Activated CD4-positive, alpha-beta T cell treated with anti-CD3 and anti-CD28 coated beads for 48 hours (primary cell): ENCODE data around the gene RFTN1.

Experiments used
- DNase-seq: peaks from one replicate; pipeline ENCODE4 v3.0.0-alpha.2; 2020

Gene RFTN1

GRCh38 chr3:16400106-16400931, 113.2 kb downstream of the RFTN1 start:
- DNase-seq = no peak

- no peak for DNase-seq
These were observed 114.0 kb downstream of the RFTN1 start for GRCh38 chr3:16399473-16399872.

GRCh38 chr3:16398648-16399047, 114.9 kb downstream of the RFTN1 start:
- DNase-seq = no peak

- no peak for DNase-seq
These were observed 117.3 kb downstream of the RFTN1 start for GRCh38 chr3:16396202-16396601.

- DNase-seq = no peak
These were observed 118.3 kb downstream of the RFTN1 start for GRCh38 chr3:16395212-16395611.

GRCh38 chr3:16394639-16395038, 118.9 kb downstream of the RFTN1 start:
- no peak for DNase-seq

- no peak for DNase-seq
These were observed 120.8 kb downstream of the RFTN1 start for GRCh38 chr3:16392717-16393116.

GRCh38 chr3:16392065-16392464, 121.4 kb downstream of the RFTN1 start:
- no peak for DNase-seq

- no peak for DNase-seq
These were observed 122.9 kb downstream of the RFTN1 start for GRCh38 chr3:16390581-16390980.

- DNase-seq = no peak
These were observed 124.6 kb downstream of the RFTN1 start for GRCh38 chr3:16388850-16389441.

- DNase-seq = no peak
These were observed 126.9 kb downstream of the RFTN1 start for GRCh38 chr3:16386561-16386960.

GRCh38 chr3:16385151-16385550, 128.3 kb downstream of the RFTN1 start:
- no peak for DNase-seq

GRCh38 chr3:16383864-16384263, 129.6 kb downstream of the RFTN1 start:
- no peak for DNase-seq

GRCh38 chr3:16382845-16383244, 130.7 kb downstream of the RFTN1 start:
- no peak for DNase-seq

- DNase-seq = no peak
These were observed 132.1 kb downstream of the RFTN1 start for GRCh38 chr3:16381426-16381825.

GRCh38 chr3:16380421-16380820, 133.1 kb downstream of the RFTN1 start:
- no peak for DNase-seq

- no peak for DNase-seq
These were observed 133.7 kb downstream of the RFTN1 start for GRCh38 chr3:16379838-16380237.

GRCh38 chr3:16378920-16379319, 134.6 kb downstream of the RFTN1 start:
- DNase-seq = peak; percentile 31

- no peak for DNase-seq
These were observed 135.1 kb downstream of the RFTN1 start for GRCh38 chr3:16378415-16378814.

- no peak for DNase-seq
These were observed 135.6 kb downstream of the RFTN1 start for GRCh38 chr3:16377847-16378302.

GRCh38 chr3:16377196-16377595, 136.3 kb downstream of the RFTN1 start:
- no peak for DNase-seq

- no peak for DNase-seq
These were observed 137.6 kb downstream of the RFTN1 start for GRCh38 chr3:16375891-16376290.

- DNase-seq = no peak
These were observed 138.6 kb downstream of the RFTN1 start for GRCh38 chr3:16374935-16375245.

- DNase-seq = peak; percentile 40
These were observed 139.2 kb downstream of the RFTN1 start for GRCh38 chr3:16374047-16374934.
